ENCODE measurements around the gene HYAL2.
A peak's percentile ranks its signal among the peaks of the same experiment; 100 is the strongest.

HYAL2 gene

DNA sequence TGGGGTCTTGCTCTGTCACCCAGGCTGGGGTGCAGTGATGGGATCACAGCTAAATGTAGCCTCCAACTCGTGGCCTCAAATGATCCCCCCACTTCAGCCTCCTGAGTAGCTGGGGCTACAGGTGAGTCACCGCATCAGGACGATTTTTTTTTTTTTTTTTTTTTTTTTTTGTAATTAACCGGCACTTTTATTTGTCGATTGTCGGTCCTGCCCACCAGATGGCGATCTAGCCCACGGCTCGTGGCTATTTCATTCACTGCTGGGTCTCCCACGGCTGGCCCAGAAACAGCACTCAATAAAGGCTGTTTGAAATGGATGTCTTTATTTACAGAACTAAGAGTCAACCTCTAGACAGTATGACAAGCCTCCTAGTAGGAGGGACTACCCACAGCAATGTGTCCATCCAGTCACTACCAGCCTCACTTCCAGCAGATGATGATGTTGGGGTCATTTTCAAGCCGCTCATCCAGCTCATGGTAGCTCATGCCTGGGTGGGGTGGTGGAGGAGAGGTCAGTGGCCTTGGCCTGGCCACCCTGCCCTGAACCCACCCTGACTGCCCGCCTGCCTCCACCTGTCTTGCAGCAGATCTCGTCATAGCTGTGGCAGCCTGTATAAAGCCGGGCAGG, 24.8 kb upstream of the HYAL2 start (continued):
- TF ChIP-seq ZNF776 (tag by site-specific recombination; IDR thresholded peaks at IDR 0.05; ENCODE audit: borderline replicate concordance): no peak
- no peak for TF ChIP-seq ZNF2 (tag by site-specific recombination; IDR thresholded peaks at IDR 0.05)
- TF ChIP-seq ZNF555 (tag by site-specific recombination; conservative IDR thresholded peaks at IDR 0.05): no peak
- TF ChIP-seq ZNF112 (tag by site-specific recombination; IDR thresholded peaks at IDR 0.05): no peak
- TF ChIP-seq PRDM1 (tag by site-specific recombination; IDR thresholded peaks at IDR 0.05): no peak
- no peak for TF ChIP-seq ZNF324 (tag by site-specific recombination; IDR thresholded peaks at IDR 0.05)
- TF ChIP-seq ZNF121 (tag by site-specific recombination; IDR thresholded peaks at IDR 0.05): no peak
- no peak for TF ChIP-seq ZNF621 (tag by site-specific recombination; IDR thresholded peaks at IDR 0.05)
- TF ChIP-seq GFI1B (tag by site-specific recombination; IDR thresholded peaks at IDR 0.05): no peak
- no peak for TF ChIP-seq KLF1 (tag by site-specific recombination; IDR thresholded peaks at IDR 0.05)
- no peak for TF ChIP-seq ZFP69B (tag by site-specific recombination; IDR thresholded peaks at IDR 0.05)
- 0 out of 2 replicates have a peak, but pooled peaks have one; percentile 22 for TF ChIP-seq SCRT1 (tag by site-specific recombination; IDR thresholded peaks at IDR 0.05; ENCODE audit: borderline replicate concordance)
- TF ChIP-seq, protein P1, sequence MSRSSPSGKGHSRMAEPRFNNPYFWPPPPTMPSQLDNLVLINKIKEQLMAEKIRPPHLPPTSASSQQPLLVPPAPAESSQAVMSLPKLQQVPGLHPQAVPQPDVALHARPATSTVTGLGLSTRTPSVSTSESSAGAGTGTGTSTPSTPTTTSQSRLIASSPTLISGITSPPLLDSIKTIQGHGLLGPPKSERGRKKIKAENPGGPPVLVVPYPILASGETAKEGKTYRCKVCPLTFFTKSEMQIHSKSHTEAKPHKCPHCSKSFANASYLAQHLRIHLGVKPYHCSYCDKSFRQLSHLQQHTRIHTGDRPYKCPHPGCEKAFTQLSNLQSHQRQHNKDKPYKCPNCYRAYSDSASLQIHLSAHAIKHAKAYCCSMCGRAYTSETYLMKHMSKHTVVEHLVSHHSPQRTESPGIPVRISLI (tag by site-specific recombination; IDR thresholded peaks at IDR 0.05): peak; percentile 98
- no peak for TF ChIP-seq ZNF791 (tag by site-specific recombination; IDR thresholded peaks at IDR 0.05)
- no peak for TF ChIP-seq ZNF571 (tag by site-specific recombination; IDR thresholded peaks at IDR 0.05)
- 0 out of 2 replicates have a peak, but pooled peaks have one; percentile 20 for TF ChIP-seq ZBTB17 (tag by site-specific recombination; IDR thresholded peaks at IDR 0.05)
- no peak; the same call in 1 of the 2 replicates for TF ChIP-seq ZNF623 (tag by site-specific recombination; IDR thresholded peaks at IDR 0.05)
- TF ChIP-seq ZNF354C (tag by site-specific recombination; IDR thresholded peaks at IDR 0.05; ENCODE audit: borderline replicate concordance, low read depth): no peak
- no peak for TF ChIP-seq ZNF658 (tag by site-specific recombination; IDR thresholded peaks at IDR 0.05)
- no peak for TF ChIP-seq SALL2 (tag by site-specific recombination; IDR thresholded peaks at IDR 0.05; ENCODE audit: borderline replicate concordance)
- TF ChIP-seq ZSCAN5A (tag by site-specific recombination; IDR thresholded peaks at IDR 0.05): no peak
- 0 out of 2 replicates have a peak, but pooled peaks have one; percentile 19 for TF ChIP-seq ZNF398 (tag by site-specific recombination; IDR thresholded peaks at IDR 0.05)
- no peak for TF ChIP-seq ZBTB44 (tag by site-specific recombination; IDR thresholded peaks at IDR 0.05)
- no peak for TF ChIP-seq ZNF830 (tag by site-specific recombination; IDR thresholded peaks at IDR 0.05; ENCODE audit: low read depth)
- 0 out of 2 replicates have a peak, but pooled peaks have one; percentile 16 for TF ChIP-seq ZBTB20 (tag by site-specific recombination; IDR thresholded peaks at IDR 0.05)
- TF ChIP-seq ZNF596 (tag by site-specific recombination; IDR thresholded peaks at IDR 0.05): no peak
- TF ChIP-seq ZNF426 (tag by site-specific recombination; IDR thresholded peaks at IDR 0.05): no peak
- no peak for TF ChIP-seq ZNF580 (tag by site-specific recombination; IDR thresholded peaks at IDR 0.05)
- TF ChIP-seq ZNF654 (tag by site-specific recombination; IDR thresholded peaks at IDR 0.05; ENCODE audit: low read depth): peak; percentile 76
- TF ChIP-seq GLIS1 (tag by site-specific recombination; IDR thresholded peaks at IDR 0.05): peak; percentile 27; the same call in 1 of the 2 replicates
- TF ChIP-seq, protein P2, sequence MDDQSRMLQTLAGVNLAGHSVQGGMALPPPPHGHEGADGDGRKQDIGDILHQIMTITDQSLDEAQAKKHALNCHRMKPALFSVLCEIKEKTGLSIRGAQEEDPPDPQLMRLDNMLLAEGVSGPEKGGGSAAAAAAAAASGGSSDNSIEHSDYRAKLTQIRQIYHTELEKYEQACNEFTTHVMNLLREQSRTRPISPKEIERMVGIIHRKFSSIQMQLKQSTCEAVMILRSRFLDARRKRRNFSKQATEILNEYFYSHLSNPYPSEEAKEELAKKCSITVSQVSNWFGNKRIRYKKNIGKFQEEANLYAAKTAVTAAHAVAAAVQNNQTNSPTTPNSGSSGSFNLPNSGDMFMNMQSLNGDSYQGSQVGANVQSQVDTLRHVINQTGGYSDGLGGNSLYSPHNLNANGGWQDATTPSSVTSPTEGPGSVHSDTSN (CRISPR knock-in tag; IDR thresholded peaks at IDR 0.05): no peak
- no peak for TF ChIP-seq ZNF416 (tag by site-specific recombination; IDR thresholded peaks at IDR 0.05)
- no peak for TF ChIP-seq ZNF548 (tag by site-specific recombination; IDR thresholded peaks at IDR 0.05)
- TF ChIP-seq ZNF560 (tag by site-specific recombination; IDR thresholded peaks at IDR 0.05; ENCODE audit: borderline replicate concordance): no peak
- TF ChIP-seq ZNF37A (tag by site-specific recombination; IDR thresholded peaks at IDR 0.05): no peak
